GM19467 (cell line): Measurements from ENCODE around the gene MGLL.
"Not testable (repeated sequence)": the region's sequence is repeated elsewhere in the genome, so short reads cannot be mapped to it uniquely, and the experiment has no call there.

Experiments used
- ATAC-seq: cut with Tn5 transposase; IDR thresholded peaks from one replicate; pipeline ENCODE4 v1.9.1; 2021; ENCODE audit warnings: mild to moderate bottlenecking, moderate library complexity; ENCODE audit not compliant: unreplicated experiment

The MGLL gene

GRCh38 chr3:127712461-127712860 is 109.9 kb downstream of the MGLL start:
- no peak for ATAC-seq

GRCh38 chr3:127711896-127712295 is 110.4 kb downstream of the MGLL start:
- ATAC-seq: no peak

GRCh38 chr3:127711021-127711695 is 111.2 kb downstream of the MGLL start:
- no peak for ATAC-seq

- no peak for ATAC-seq
Observed at GRCh38 chr3:127710155-127710941, 112.0 kb downstream of the MGLL start.

GRCh38 chr3:127709320-127710060 is 112.8 kb downstream of the MGLL start:
- no peak for ATAC-seq

- no peak for ATAC-seq
Observed at GRCh38 chr3:127708837-127709236, 113.5 kb downstream of the MGLL start.

GRCh38 chr3:127707851-127708411 is 114.4 kb downstream of the MGLL start:
- no peak for ATAC-seq

GRCh38 chr3:127706785-127707351 is 115.4 kb downstream of the MGLL start:
- ATAC-seq: no peak

- ATAC-seq: no peak
Observed at GRCh38 chr3:127706312-127706711, 116.0 kb downstream of the MGLL start.

GRCh38 chr3:127704840-127705239 is 117.5 kb downstream of the MGLL start:
- ATAC-seq: not testable (repeated sequence)

GRCh38 chr3:127702151-127702578 is 120.2 kb downstream of the MGLL start:
- no peak for ATAC-seq

- ATAC-seq: no peak
Observed at GRCh38 chr3:127701280-127701911, 120.9 kb downstream of the MGLL start.

GRCh38 chr3:127700406-127700805 is 121.9 kb downstream of the MGLL start:
- ATAC-seq: no peak

- no peak for ATAC-seq
Observed at GRCh38 chr3:127699416-127700300, 122.7 kb downstream of the MGLL start.

GRCh38 chr3:127698691-127699415 is 123.5 kb downstream of the MGLL start:
- ATAC-seq: no peak

- no peak for ATAC-seq
Observed at GRCh38 chr3:127698286-127698685, 124.0 kb downstream of the MGLL start.

- ATAC-seq: no peak
Observed at GRCh38 chr3:127697551-127698240, 124.6 kb downstream of the MGLL start.
